ENCODE measurements around the gene ACTN1. TPM values are rescaled to one million over a fixed set of nuclear protein-coding genes. Genes with fewer than 3 reads are reported as not detected.

The ACTN1 gene
- total RNA-seq, 3 donors from 2014 or later, result 75.0 to 295 (median 290) TPM

DNA sequence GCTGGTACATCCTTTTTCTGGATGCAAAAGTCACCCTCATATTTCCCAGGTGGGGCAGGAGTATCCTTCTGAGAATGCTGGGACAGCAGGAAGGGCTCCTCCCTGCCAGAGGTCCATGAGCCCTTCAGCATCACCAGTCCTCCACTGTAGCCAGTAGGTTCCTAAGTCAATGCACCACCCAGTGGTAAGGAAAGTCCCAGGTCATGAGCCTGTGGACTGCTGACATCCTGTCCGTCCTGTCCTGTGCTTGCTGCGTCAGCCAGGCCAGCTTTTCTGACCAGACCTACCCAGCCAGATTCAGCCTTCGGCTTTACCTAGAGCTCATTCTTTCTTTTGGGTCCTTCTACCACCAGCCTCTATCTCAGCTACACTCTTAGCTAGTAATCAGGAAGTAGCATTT lies 23.0 kb upstream of the ACTN1 start:
- H3K4me1 ChIP-seq, result peaks cover 7 to 10% of the 10 kb centered on the region in 2 donors
- no peaks in the 10 kb centered on the region for H3K36me3 ChIP-seq
- DNase-seq (ENCODE audit: low spot score in 2 of 2), result no peak
- no peaks in the 10 kb centered on the region for H3K9me3 ChIP-seq
- no peak overlapping the region for H3K4me3 ChIP-seq
- intact Hi-C loops (cut with DNase I; ENCODE audit: low total_unique reads), result no loop called here
- no peak for TF ChIP-seq POLR2A (IDR thresholded peaks at IDR 0.05)
- TF ChIP-seq, protein P1, sequence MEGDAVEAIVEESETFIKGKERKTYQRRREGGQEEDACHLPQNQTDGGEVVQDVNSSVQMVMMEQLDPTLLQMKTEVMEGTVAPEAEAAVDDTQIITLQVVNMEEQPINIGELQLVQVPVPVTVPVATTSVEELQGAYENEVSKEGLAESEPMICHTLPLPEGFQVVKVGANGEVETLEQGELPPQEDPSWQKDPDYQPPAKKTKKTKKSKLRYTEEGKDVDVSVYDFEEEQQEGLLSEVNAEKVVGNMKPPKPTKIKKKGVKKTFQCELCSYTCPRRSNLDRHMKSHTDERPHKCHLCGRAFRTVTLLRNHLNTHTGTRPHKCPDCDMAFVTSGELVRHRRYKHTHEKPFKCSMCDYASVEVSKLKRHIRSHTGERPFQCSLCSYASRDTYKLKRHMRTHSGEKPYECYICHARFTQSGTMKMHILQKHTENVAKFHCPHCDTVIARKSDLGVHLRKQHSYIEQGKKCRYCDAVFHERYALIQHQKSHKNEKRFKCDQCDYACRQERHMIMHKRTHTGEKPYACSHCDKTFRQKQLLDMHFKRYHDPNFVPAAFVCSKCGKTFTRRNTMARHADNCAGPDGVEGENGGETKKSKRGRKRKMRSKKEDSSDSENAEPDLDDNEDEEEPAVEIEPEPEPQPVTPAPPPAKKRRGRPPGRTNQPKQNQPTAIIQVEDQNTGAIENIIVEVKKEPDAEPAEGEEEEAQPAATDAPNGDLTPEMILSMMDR (IDR thresholded peaks at IDR 0.05), result peak in 2 of 3 donors; percentile 25
- H3K27me3 ChIP-seq, result no peaks in the 10 kb centered on the region
- H3K27ac ChIP-seq, result no peak overlapping the region

DNA sequence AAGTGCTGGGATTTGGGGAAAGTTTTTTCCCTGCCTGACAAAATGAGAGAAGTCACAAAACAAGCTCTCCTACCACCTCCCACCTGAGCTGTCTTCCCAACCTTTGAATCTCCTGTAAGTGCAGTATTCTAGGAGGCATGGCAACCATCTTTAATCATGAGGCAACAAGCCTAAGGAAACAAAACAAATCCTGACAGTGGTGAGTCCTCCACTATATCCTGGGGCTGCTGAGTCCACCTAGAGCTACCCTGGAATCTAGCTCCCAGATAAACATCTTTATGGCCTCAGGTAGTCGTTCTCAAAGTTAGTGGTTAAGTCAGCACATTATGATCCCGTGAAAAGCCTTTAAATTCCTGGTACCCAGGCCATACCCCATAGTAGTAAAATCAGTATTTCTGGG lies 22.3 kb upstream of the ACTN1 start:
- Histone ChIP-seq H3K4me3 (no peak overlapping the region), H3K4me1 (peaks cover 7 to 10% of the 10 kb centered on the region in 2 donors), H3K9me3 (no peaks in the 10 kb centered on the region), H3K27me3 (no peaks in the 10 kb centered on the region), H3K36me3 (no peaks in the 10 kb centered on the region), H3K27ac (no peak overlapping the region)
- TF ChIP-seq POLR2AphosphoS5 (IDR thresholded peaks at IDR 0.05) (no peak), POLR2A (IDR thresholded peaks at IDR 0.05) (no peak)
- TF ChIP-seq, protein P1 (IDR thresholded peaks at IDR 0.05), result no peak
- intact Hi-C loops (cut with DNase I; ENCODE audit: low total_unique reads), result no loop called here
- DNase-seq (ENCODE audit: low spot score in 2 of 2), result no peak

GRCh38 chr14:68998062-68998461 lies 19.0 kb upstream of the ACTN1 start:
- H3K4me1 ChIP-seq, result no peaks in the 10 kb centered on the region
- TF ChIP-seq, protein P1 (IDR thresholded peaks at IDR 0.05), result no peak
- TF ChIP-seq POLR2AphosphoS5 (IDR thresholded peaks at IDR 0.05) (no peak), POLR2A (IDR thresholded peaks at IDR 0.05) (no peak)
- H3K36me3 ChIP-seq, result no peaks in the 10 kb centered on the region
- no peak overlapping the region for H3K27ac ChIP-seq
- no peak overlapping the region for H3K4me3 ChIP-seq
- no peaks in the 10 kb centered on the region for H3K9me3 ChIP-seq
- DNase-seq (ENCODE audit: low spot score in 2 of 2), result no peak
- intact Hi-C loops (cut with DNase I; ENCODE audit: low total_unique reads), result no loop called here
- H3K27me3 ChIP-seq, result no peaks in the 10 kb centered on the region

GRCh38 chr14:68995731-68996130 lies 16.6 kb upstream of the ACTN1 start:
- TF ChIP-seq POLR2AphosphoS5 (IDR thresholded peaks at IDR 0.05) (no peak), POLR2A (IDR thresholded peaks at IDR 0.05) (no peak)
- TF ChIP-seq, protein P1 (IDR thresholded peaks at IDR 0.05), result no peak
- H3K36me3 ChIP-seq, result no peaks in the 10 kb centered on the region
- H3K27ac ChIP-seq, result no peak overlapping the region
- H3K27me3 ChIP-seq, result no peaks in the 10 kb centered on the region
- intact Hi-C loops (cut with DNase I; ENCODE audit: low total_unique reads), result no loop called here
- H3K9me3 ChIP-seq, result no peaks in the 10 kb centered on the region
- no peaks in the 10 kb centered on the region for H3K4me1 ChIP-seq
- no peak overlapping the region for H3K4me3 ChIP-seq
- no peak for DNase-seq (ENCODE audit: low spot score in 2 of 2)

DNA sequence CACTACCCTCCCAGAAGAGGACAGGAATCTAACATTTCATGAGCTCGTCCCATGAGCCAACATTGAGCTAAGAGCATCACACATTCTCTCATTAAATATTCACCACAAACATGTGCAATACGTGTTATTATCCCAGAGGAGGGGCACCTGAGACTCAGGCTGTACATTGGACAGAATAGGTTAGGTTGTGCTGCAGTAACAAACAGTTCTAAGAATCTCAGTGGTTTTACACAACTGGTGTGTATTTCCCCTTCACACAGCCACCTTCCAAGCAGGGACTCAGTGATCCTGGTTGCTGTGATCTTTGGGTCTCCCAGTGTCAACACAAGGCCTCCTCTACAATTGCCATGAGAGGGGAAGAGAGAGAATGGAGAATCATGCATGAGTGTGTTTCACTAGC lies 15.0 kb upstream of the ACTN1 start:
- no peaks in the 10 kb centered on the region for H3K36me3 ChIP-seq
- H3K9me3 ChIP-seq, result no peaks in the 10 kb centered on the region
- intact Hi-C loops (cut with DNase I; ENCODE audit: low total_unique reads), result no loop called here
- no peak for DNase-seq (ENCODE audit: low spot score in 2 of 2)
- H3K4me3 ChIP-seq, result no peak overlapping the region
- H3K27ac ChIP-seq, result no peak overlapping the region
- no peaks in the 10 kb centered on the region for H3K27me3 ChIP-seq
- TF ChIP-seq POLR2A (IDR thresholded peaks at IDR 0.05), result no peak
- no peak for TF ChIP-seq POLR2AphosphoS5 (IDR thresholded peaks at IDR 0.05)
- TF ChIP-seq, protein P1 (IDR thresholded peaks at IDR 0.05), result no peak
- H3K4me1 ChIP-seq, result no peaks in the 10 kb centered on the region

Data from breast epithelium (tissue), 4 donors.